ENCODE data around the gene ZNF569.
"Not testable (repeated sequence)": the region's sequence is repeated elsewhere in the genome, so short reads cannot be mapped to it uniquely, and the experiment has no call there.

Gene ZNF569

DNA sequence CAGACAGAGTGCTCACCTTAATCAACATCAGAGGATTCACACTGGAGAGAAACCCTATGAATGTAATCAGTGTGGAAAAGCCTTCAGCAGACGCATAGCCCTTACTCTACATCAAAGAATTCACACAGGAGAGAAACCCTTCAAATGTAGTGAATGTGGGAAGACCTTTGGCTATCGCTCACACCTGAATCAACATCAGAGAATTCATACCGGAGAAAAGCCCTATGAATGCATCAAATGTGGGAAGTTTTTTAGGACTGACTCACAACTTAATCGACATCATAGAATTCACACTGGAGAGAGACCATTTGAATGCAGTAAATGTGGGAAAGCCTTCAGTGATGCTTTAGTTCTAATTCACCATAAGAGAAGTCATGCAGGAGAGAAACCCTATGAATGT lies 78.0 kb downstream of the ZNF569 start:
- H3K36me3 ChIP-seq (ENCODE audit: control insufficient read depth, insufficient read depth, low read length): peaks cover 2% of the 10 kb centered on the region
- H3K4me3 ChIP-seq (replicated peaks; ENCODE audit: low read depth, low read length): no peak overlapping the region
- no peaks in the 10 kb centered on the region for H3K27me3 ChIP-seq (replicated peaks; ENCODE audit: control insufficient read depth, insufficient read depth, low read length)
- no peak for TF ChIP-seq CTCF (IDR thresholded peaks at IDR 0.05; ENCODE audit: insufficient read depth, low read length, poor library complexity, severe bottlenecking)
- no peak for DNase-seq (ENCODE audit: extremely low read depth, insufficient read length)

DNA sequence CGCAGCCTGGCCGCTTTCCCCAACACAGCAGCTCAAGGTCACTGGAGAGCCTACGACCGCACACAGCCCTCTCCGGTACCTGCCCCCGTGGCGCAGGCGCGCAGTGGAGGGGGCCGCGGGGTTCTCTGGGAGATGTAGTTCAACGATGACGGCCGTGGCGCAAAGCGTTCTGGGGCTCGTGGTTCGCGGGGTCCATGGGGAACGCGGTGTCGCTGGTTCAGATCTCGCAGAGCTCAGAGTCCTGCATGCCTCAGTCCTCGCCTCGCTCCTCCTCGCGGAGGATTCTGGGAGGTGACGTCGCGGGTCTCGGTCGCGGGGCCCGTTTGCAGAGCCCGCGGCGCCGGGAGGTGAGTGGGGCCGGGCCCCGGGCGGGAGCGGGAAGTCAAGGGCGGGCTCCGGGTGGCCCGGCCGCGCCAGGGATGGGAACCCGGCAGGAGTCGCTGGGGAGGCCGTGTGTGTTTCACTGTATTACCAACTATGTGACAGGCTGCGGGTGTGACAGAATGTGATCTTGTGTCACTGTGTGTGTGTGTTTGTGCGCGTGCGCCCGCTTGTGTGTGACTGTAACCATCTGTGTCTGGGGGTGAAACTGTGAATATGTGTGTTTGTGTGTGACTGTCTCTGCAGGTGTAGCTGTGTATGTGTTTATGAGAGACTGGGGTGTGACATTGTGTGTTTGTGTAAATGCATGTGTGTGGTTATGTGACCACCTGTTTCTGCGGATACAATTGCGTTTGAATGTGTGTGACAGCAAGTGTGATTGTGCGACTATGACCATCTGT lies 96.2 kb downstream of the ZNF569 start, which contains the start of gene ZNF527:
Gene ZNF527, plus strand, starts transcription at position 220 of the 782 bp plus-strand sequence. CDS start 3,100 bp downstream, outside the sequence.
- TF ChIP-seq CTCF (IDR thresholded peaks at IDR 0.05; ENCODE audit: insufficient read depth, low read length, poor library complexity, severe bottlenecking): no peak
- H3K36me3 ChIP-seq (ENCODE audit: control insufficient read depth, insufficient read depth, low read length): peaks cover 3% of the 10 kb centered on the region; the same call in 1 of the 2 replicates
- peak; percentile 98 for DNase-seq (ENCODE audit: extremely low read depth, insufficient read length)
- no peaks in the 10 kb centered on the region for H3K27me3 ChIP-seq (replicated peaks; ENCODE audit: control insufficient read depth, insufficient read depth, low read length)
- peak within 1 kb of the TSS; percentile 85 for H3K4me3 ChIP-seq (replicated peaks; ENCODE audit: low read depth, low read length)

DNA sequence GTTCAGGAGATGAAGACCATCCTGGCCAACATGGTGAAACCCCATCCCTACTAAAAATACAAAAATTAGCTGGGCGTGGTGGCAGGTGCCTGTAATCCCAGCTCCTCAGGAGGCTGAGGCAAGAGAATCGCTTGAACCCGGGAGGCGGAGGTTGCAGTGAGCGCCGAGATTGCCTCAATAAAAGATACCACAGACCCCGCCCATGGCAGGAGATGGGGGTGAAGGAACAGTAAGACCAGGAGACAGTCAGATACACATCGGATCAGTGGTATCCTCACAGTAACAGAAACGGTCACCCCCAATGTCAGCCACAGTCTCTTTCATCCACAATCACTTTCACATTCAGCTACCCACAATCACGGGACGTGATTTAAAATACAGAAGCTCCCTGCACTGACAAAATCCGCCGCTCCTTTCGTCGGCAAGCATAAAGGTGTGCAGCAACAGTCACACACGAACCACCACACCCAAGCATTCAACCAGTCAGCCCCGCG lies 96.8 kb downstream of the ZNF569 start:
- H3K4me3 ChIP-seq (replicated peaks; ENCODE audit: low read depth, low read length): peak overlapping the region; percentile 85
- not testable (repeated sequence) for DNase-seq (ENCODE audit: extremely low read depth, insufficient read length); H3K27me3 ChIP-seq (replicated peaks; ENCODE audit: control insufficient read depth, insufficient read depth, low read length); H3K36me3 ChIP-seq (ENCODE audit: control insufficient read depth, insufficient read depth, low read length)

DNA sequence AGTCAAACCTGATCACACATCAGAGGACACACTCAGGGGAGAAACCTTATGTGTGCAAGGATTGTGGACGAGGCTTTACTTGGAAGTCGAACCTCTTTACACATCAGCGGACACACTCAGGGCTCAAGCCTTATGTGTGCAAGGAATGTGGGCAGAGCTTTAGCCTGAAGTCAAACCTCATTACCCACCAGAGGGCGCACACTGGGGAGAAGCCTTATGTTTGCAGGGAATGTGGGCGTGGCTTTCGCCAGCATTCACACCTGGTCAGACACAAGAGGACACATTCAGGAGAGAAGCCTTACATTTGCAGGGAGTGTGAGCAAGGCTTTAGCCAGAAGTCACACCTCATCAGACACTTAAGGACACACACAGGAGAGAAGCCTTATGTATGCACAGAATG lies 104.5 kb downstream of the ZNF569 start:
- no peak overlapping the region for H3K4me3 ChIP-seq (replicated peaks; ENCODE audit: low read depth, low read length)
- no peaks in the 10 kb centered on the region for H3K27me3 ChIP-seq (replicated peaks; ENCODE audit: control insufficient read depth, insufficient read depth, low read length)
- peaks cover 14% of the 10 kb centered on the region for H3K36me3 ChIP-seq (ENCODE audit: control insufficient read depth, insufficient read depth, low read length)
- DNase-seq (ENCODE audit: extremely low read depth, insufficient read length): no peak
- TF ChIP-seq CTCF (IDR thresholded peaks at IDR 0.05; ENCODE audit: insufficient read depth, low read length, poor library complexity, severe bottlenecking): no peak

- Histone ChIP-seq H3K4me3 (replicated peaks; ENCODE audit: low read depth, low read length) (no peak overlapping the region), H3K36me3 (ENCODE audit: control insufficient read depth, insufficient read depth, low read length) (peaks cover 14% of the 10 kb centered on the region), H3K27me3 (replicated peaks; ENCODE audit: control insufficient read depth, insufficient read depth, low read length) (no peaks in the 10 kb centered on the region)
- no peak for TF ChIP-seq CTCF (IDR thresholded peaks at IDR 0.05; ENCODE audit: insufficient read depth, low read length, poor library complexity, severe bottlenecking)
- DNase-seq (ENCODE audit: extremely low read depth, insufficient read length): no peak
Measured at GRCh38 chr19:37361994-37362393, 105.2 kb downstream of the ZNF569 start.

Measured in GM06990 (cell line).